Chondrocyte (in vitro differentiated cells): ENCODE measurements around the gene XKR7. TPM values are rescaled to one million over a fixed set of nuclear protein-coding genes. Genes with fewer than 3 reads are reported as not detected.

Experiments
- DNase-seq: peaks from one replicate; pipeline ENCODE4 v3.0.0; 2021; ENCODE audit warnings: mixed read lengths, low spot score
- H3K27ac Mint-ChIP-seq: one replicate; pipeline ENCODE4 v1.8.0; 2021; ENCODE audit warnings: mild to moderate bottlenecking, moderate library complexity, mixed read lengths; ENCODE audit not compliant: unreplicated experiment
- H3K27me3 Mint-ChIP-seq: 2 replicates; pipeline ENCODE4 v1.8.0; 2021; ENCODE audit warnings: low read depth, mixed read lengths
- H3K36me3 Mint-ChIP-seq: 2 replicates; pipeline ENCODE4 v1.8.0; 2021; ENCODE audit warnings: low read depth, mixed read lengths
- H3K4me1 Mint-ChIP-seq: 2 replicates; pipeline ENCODE4 v1.8.0; 2021; ENCODE audit warnings: low read depth, mild to moderate bottlenecking, mixed read lengths
- H3K4me3 Mint-ChIP-seq: one replicate; pipeline ENCODE4 v1.8.0; 2021; ENCODE audit warnings: mild to moderate bottlenecking, moderate library complexity, mixed read lengths; ENCODE audit not compliant: unreplicated experiment
- H3K9me3 Mint-ChIP-seq: 2 replicates; pipeline ENCODE4 v1.8.0; 2021; ENCODE audit warnings: low read depth, mixed read lengths
- total RNA-seq: library from RNA; stranded (reverse); gene quantifications from 3 replicates; pipeline ENCODE4 v1.2.1, GENCODE V29; 2021
- TF ChIP-seq, protein P1 (sequence below): fragments of 200-600 bp; sonication (generic); IDR thresholded peaks from 2 replicates; pipeline ENCODE4 v1.5.0; 2021; ENCODE audit warnings: antibody characterized with exemption, mild to moderate bottlenecking, moderate library complexity

Gene XKR7
- total RNA-seq, 1 donor from 2014 or later: 0.02 TPM

DNA sequence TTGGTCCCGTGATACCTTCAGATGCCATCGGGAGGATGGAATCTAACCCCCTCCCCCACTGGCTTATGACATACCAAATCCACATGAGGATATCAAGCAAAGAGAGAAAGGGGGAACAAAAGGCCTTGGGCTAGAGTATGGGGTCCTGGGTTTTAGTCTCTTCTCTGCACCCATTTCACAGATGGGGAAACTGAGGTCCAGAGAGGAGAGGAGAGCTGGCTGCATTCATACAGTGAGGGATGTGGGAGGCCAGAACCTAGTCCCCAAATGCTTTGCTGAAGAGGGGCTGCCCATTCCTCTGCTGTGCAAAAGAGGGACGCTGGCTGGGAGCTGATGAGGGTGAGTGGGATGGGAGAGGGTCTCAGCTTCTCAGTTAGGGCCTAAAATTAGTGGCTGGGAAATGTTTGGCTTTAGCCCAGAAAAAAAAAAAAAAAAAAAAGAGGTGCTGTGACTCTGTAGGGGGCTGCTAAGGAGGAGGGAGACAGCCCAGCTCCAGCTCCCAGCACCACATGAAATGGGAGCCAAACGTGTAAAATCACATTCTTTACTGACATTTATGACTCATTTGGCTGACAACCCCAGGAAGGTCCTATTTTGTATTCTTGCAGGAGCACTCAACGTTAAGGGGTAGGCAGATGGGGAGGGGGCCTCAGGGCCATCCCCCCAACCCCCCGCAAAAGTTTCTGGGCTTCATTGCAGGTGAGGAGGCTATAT lies 11.9 kb downstream of the XKR7 start:
- Mint-ChIP-seq H3K4me1 (peaks cover 4% of the 10 kb centered on the region), H3K9me3 (no peaks in the 10 kb centered on the region), H3K36me3 (no peaks in the 10 kb centered on the region), H3K27me3 (peaks cover 37% of the 10 kb centered on the region), H3K4me3 (no peak overlapping the region), H3K27ac (no peak overlapping the region)
- no peak for DNase-seq
- TF ChIP-seq, protein P1, sequence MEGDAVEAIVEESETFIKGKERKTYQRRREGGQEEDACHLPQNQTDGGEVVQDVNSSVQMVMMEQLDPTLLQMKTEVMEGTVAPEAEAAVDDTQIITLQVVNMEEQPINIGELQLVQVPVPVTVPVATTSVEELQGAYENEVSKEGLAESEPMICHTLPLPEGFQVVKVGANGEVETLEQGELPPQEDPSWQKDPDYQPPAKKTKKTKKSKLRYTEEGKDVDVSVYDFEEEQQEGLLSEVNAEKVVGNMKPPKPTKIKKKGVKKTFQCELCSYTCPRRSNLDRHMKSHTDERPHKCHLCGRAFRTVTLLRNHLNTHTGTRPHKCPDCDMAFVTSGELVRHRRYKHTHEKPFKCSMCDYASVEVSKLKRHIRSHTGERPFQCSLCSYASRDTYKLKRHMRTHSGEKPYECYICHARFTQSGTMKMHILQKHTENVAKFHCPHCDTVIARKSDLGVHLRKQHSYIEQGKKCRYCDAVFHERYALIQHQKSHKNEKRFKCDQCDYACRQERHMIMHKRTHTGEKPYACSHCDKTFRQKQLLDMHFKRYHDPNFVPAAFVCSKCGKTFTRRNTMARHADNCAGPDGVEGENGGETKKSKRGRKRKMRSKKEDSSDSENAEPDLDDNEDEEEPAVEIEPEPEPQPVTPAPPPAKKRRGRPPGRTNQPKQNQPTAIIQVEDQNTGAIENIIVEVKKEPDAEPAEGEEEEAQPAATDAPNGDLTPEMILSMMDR: no peak

DNA sequence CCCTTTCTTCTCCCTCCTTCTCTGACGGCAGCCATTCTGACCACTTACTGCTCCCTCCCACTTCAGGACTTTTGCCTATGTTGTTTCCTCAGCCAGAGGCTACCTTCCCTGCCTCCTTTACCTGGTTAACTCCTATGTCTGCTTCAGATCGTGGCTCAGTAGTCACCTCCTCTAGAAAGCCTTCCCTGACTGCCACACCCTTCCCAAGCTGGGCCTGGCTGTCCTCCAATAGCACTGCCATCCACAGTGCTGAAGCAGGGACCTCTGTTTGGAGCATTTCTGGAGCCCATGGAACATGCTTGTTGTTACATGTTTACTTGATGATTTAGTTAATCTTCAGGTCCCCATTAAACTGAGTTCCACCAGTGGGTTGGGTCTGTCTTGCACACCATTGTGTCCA lies 13.8 kb downstream of the XKR7 start:
- no peak overlapping the region for H3K27ac Mint-ChIP-seq
- H3K4me3 Mint-ChIP-seq: no peak overlapping the region
- H3K4me1 Mint-ChIP-seq: no peaks in the 10 kb centered on the region
- H3K9me3 Mint-ChIP-seq: no peaks in the 10 kb centered on the region
- DNase-seq: no peak
- H3K27me3 Mint-ChIP-seq: peaks cover 29% of the 10 kb centered on the region
- no peaks in the 10 kb centered on the region for H3K36me3 Mint-ChIP-seq
- TF ChIP-seq, protein P1: no peak

DNA sequence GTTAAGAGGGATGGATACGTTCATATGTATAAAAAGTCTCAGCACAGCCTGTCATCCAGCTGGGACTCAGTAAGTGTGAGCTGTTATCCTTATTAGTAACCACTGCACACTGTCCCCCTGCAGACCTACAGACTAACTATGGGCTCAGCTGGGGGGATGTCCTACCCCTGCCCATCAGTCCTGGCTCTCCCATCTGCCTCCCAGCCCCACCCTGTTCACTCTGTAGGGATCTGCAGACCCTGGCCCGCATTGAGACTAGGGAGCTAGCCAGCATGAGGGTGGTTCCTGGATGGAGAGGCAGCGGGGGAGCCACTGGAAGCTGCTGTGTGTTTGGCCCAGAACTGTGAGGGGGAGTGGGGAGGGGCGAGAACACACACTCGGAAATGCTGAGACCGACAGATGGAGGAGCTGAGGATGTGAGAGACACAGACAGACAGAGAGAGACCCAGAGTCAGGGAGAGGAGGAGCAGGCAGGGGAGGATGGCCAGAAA lies 17.1 kb downstream of the XKR7 start:
- Mint-ChIP-seq H3K9me3 (no peaks in the 10 kb centered on the region), H3K4me3 (no peak overlapping the region), H3K36me3 (no peaks in the 10 kb centered on the region), H3K27ac (no peak overlapping the region), H3K4me1 (no peaks in the 10 kb centered on the region), H3K27me3 (peaks cover 22% of the 10 kb centered on the region)
- TF ChIP-seq, protein P1: no peak
- DNase-seq: no peak

DNA sequence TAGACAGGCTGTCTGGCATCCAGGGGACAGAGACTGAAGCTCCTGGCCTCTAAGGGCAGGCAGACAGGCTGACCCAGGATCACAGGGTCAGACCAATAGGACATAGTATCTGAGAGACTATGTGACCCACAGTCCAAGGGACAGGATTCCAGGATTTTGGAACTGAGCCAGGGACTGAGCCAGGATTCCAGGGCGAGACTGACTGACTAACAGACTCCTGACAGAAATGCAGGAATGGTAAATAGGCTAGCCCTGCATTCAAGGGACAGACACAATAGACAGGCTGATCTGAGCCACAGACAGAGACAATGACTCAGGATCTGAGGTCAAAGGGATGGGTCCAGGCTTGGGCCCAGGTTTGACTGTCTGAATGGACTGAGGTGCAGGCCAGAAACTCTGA lies 19.8 kb downstream of the XKR7 start:
- Mint-ChIP-seq H3K4me1 (no peaks in the 10 kb centered on the region), H3K36me3 (no peaks in the 10 kb centered on the region), H3K9me3 (no peaks in the 10 kb centered on the region), H3K4me3 (no peak overlapping the region), H3K27me3 (peaks cover 20% of the 10 kb centered on the region), H3K27ac (no peak overlapping the region)
- TF ChIP-seq, protein P1: no peak
- DNase-seq: no peak

DNA sequence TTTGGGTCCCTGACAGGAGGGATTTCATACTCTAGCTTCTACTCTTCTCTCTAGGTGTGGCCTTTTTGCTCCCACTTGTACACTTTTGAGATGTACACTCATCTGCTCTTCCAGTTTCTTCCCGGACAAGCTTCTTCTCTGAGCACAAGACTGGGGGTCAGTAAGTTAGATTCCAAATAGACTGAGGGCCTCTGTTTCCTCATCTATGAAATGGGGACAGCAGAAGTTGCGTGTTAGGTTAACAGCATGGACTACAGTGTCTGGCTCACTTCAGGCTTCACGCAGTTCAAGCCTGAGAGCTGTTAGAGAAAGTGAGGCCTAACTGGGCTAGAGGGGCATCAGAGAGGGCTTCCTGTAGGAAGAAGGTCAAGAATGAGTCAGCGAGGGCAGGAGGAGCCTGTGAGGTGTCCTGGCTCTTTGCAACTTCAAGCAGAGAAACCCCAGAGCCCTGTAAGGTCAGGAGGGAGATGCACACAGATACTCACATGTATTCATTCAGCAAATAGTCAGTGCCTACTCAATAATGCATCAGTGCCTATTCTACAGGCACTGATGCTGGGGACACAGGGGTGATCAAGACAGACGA lies 20.6 kb downstream of the XKR7 start:
- Mint-ChIP-seq H3K4me1 (no peaks in the 10 kb centered on the region), H3K36me3 (no peaks in the 10 kb centered on the region), H3K9me3 (no peaks in the 10 kb centered on the region), H3K27ac (no peak overlapping the region), H3K27me3 (peaks cover 20% of the 10 kb centered on the region), H3K4me3 (no peak overlapping the region)
- no peak for DNase-seq
- TF ChIP-seq, protein P1: no peak
